Left lung (tissue), 10 donors: ENCODE results near the gene SLC5A2. TPM values are rescaled to one million over a fixed set of nuclear protein-coding genes. Genes with fewer than 3 reads are reported as not detected.

Source experiments
- ATAC-seq: fragments of 200-7000 bp; cut with Tn5 transposase; one replicate; pipeline ENCODE4 v1.9.1; 2020; ENCODE audit warnings: moderate library complexity
- DNase-seq, 4 donors: peaks; one replicate each; pipeline ENCODE4 v3.0.0-alpha.2; 2013 to 2020
- H3K27ac ChIP-seq, 2 donors: fragments of 200-600 bp; sonication (generic) in 1 of 2; one replicate each; pipeline versions ENCODE4 v1.5.0 to v1.8.0; 2020 to 2021
- H3K27me3 ChIP-seq, 2 donors: fragments of 200-600 bp; sonication (generic) in 1 of 2; one replicate each; pipeline versions ENCODE4 v1.5.0 to v1.8.0; 2020 to 2021
- H3K36me3 ChIP-seq, 2 donors: fragments of 200-600 bp; sonication (generic) in 1 of 2; one replicate each; pipeline versions ENCODE4 v1.5.0 to v1.8.0; 2020 to 2021
- H3K4me1 ChIP-seq, 2 donors: fragments of 200-600 bp; one replicate each; pipeline ENCODE4 v1.8.0; 2021
- H3K4me3 ChIP-seq, 2 donors: fragments of 200-600 bp; sonication (generic) in 1 of 2; one replicate each; pipeline versions ENCODE4 v1.5.0 to v1.8.0; 2020 to 2021; ENCODE audit warnings: mild to moderate bottlenecking in 1 of 2
- H3K9me3 ChIP-seq, 2 donors: fragments of 200-600 bp; sonication (generic) in 1 of 2; one replicate each; pipeline versions ENCODE4 v1.5.0 to v1.8.0; 2020 to 2021
- CTCF ChIP-seq, 2 donors: fragments of 200-600 bp; sonication (generic) in 1 of 2; IDR thresholded peaks; one replicate each; pipeline versions ENCODE4 v1.5.0 to v1.8.0; 2021; ENCODE audit warnings: antibody characterized with exemption in 2 of 2
- intact Hi-C, 2 donors: fragments of 100-400 bp; cut with DNase I; formaldehyde crosslinking; loops; one replicate each; pipeline versions ENCODE4 v1.11.2 to v1.14.2; 2022
- polyA plus RNA-seq, 6 donors: library from polyadenylated mRNA; unstranded; fragments of 120-200 nt; gene quantifications; one replicate each; pipeline ENCODE4 v1.2.1, GENCODE V29; 2013; ENCODE audit not compliant: insufficient read length in 6 of 6
- total RNA-seq, 2 donors: library from RNA; stranded (reverse); fragmentation: NEBNext Ultra II Directional; extraction: Animal tissue kit (Norgen Biotek cat#: 25700); gene quantifications; one replicate each; pipeline ENCODE4 v1.2.1, GENCODE V29; 2021
- donor health status: DM: no; HTN: yes; CAD: no.
- donor health status: DM: no; HTN: no; CAD: no.

SLC5A2 gene
- total and polyA plus RNA-seq, 8 donors = 0.92 to 18.8 (median 13.5) TPM

- intact Hi-C loops = no loop called here
- DNase-seq (peak in 1 of 4 donors; percentile 65), ATAC-seq (peak; percentile 79)
These were observed 31.1 kb upstream of the SLC5A2 start for GRCh38 chr16:31451681-31452351.

DNA sequence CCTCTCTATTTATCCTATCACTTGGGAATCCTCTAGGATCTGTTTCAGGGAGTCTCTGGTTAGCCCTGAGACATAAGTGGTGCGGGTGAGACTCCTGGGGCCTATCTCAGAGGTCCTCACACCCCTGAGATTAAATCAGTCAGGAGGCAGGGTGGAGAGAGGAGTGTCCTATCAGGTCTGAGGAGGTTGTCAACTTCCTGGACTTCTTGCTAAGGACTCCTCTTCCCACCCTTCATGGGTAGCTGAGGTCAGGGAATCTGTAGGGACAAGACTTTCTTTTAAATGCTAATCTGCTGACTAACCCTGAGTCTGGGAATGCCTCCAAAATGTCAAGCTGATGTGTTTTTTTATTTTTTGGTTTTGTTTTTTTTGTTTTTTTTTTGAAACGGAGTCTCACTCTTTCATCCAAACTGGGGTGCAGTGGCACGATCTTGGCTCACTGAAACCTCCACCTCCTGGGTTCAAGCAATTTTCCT lies 30.3 kb upstream of the SLC5A2 start:
- intact Hi-C loops = no loop called here
- no peak for DNase-seq
- Histone ChIP-seq H3K27ac (peak overlapping the region; percentile 57 to 65), H3K4me3 (no peak overlapping the region), H3K36me3 (no peaks in the 10 kb centered on the region), H3K4me1 (peaks cover 30 to 59% of the 10 kb centered on the region in 2 donors), H3K27me3 (no peaks in the 10 kb centered on the region), H3K9me3 (no peaks in the 10 kb centered on the region)
- TF ChIP-seq CTCF (IDR thresholded peaks at IDR 0.05) = no peak
- peak; percentile 43 for ATAC-seq

More at GRCh38 chr16:31451681-31452351, 31.1 kb upstream of the SLC5A2 start:
- TF ChIP-seq CTCF (IDR thresholded peaks at IDR 0.05) = peak; percentile 34 to 36
- Histone ChIP-seq H3K27me3 (no peaks in the 10 kb centered on the region), H3K9me3 (no peaks in the 10 kb centered on the region), H3K27ac (peak overlapping the region in 1 of 2 donors; percentile 34), H3K4me3 (no peak overlapping the region), H3K4me1 (peaks cover 22 to 50% of the 10 kb centered on the region in 2 donors), H3K36me3 (no peaks in the 10 kb centered on the region)

DNA sequence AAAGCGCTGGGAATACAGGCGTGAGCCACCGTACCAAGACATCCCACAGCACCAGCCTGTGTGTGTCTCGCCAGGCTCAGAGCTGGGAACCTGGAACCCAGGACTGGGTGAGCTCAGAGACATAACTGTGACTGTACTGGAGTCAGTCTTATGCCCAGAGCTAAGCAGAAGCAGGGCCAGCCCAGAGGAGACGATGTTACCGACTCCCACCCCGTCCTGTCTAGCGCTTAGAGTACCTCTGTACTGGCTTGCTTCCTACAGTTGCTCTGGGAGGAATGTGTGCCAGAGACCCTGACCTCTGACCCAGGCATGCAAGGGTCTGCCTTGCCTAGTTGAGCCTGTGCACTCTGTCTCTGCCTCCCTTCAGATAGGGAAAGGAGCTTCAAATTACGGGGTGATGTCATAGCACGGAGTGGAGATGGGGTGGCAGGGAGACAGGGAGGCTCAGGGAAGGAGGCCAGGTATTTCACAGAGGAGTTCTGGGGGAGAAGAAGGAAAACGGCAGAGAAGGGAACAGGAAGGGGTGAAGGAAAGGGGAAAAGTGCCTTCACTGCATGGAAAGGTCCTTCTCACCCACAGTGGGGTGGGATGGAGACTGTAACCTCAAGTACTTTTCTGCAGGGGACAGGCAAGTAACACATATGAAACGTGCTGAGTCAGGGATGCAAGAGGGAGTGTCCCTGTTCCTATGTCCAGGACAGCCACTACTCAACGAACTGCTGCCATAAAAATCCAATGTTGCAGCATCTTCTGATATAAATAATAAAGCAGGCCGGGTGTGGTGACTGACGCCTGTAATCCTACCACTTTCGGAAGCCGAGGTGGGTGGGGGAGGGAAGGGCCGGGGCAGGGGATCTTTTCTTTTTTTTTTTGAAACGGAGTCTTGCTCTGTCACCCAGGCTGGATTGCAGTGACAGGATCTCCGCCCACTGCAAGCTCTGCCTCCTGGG lies 29.4 kb upstream of the SLC5A2 start:
- no peak overlapping the region for H3K4me3 ChIP-seq
- H3K9me3 ChIP-seq = no peaks in the 10 kb centered on the region
- ATAC-seq = peak; percentile 6
- H3K27ac ChIP-seq = peak overlapping the region; percentile 57 to 65
- H3K27me3 ChIP-seq = no peaks in the 10 kb centered on the region
- H3K36me3 ChIP-seq = no peaks in the 10 kb centered on the region
- no peak for TF ChIP-seq CTCF (IDR thresholded peaks at IDR 0.05)
- H3K4me1 ChIP-seq = peaks cover 33 to 67% of the 10 kb centered on the region in 2 donors
- no peak for DNase-seq
- intact Hi-C loops = no loop called here

DNA sequence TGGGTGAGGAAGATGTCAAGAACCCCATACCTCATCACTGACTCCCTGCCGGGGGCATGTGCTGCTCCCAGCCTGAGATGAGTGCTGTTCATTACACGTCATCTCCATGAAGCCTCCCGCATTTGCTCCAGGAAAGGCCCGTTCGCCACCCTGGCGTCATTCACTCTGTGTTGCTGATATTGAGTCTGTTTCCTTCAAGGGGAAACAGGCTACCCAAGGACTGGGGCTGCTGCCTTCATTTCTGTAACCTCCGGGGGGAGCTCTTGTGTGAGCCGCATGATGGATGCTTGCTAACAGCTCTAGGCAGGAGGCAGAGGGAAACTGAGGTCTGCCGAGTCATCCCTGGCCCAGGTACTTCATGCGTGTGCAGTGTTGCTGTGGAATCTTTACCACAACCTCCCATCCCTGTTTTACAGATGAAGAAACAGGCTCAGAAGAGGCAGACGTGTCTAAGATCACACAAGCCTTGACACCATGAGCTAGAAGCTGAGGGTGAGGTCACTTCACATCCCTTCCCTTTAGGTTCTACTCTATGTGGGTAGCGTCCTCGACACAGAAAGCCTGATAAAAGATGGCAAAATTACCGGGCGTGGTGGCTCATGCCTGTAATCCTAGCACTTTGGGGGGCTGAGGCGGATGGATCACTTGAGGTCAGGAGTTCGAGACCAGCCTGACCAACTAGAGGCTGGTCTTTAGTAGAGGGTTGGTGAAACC lies 27.2 kb upstream of the SLC5A2 start:
- intact Hi-C loops = no loop called here
- peaks cover 39 to 76% of the 10 kb centered on the region in 2 donors for H3K4me1 ChIP-seq
- TF ChIP-seq CTCF (IDR thresholded peaks at IDR 0.05) = no peak
- DNase-seq = no peak
- H3K27ac ChIP-seq = no peak overlapping the region
- no peaks in the 10 kb centered on the region for H3K9me3 ChIP-seq
- H3K27me3 ChIP-seq = no peaks in the 10 kb centered on the region
- ATAC-seq = no peak
- no peaks in the 10 kb centered on the region for H3K36me3 ChIP-seq
- no peak overlapping the region for H3K4me3 ChIP-seq
